Astrocyte (in vitro differentiated cells and primary cell): ENCODE measurements around the gene KCNMA1. TPM values are rescaled to one million over a fixed set of nuclear protein-coding genes. Genes with fewer than 3 reads are reported as not detected.

ENCODE experiments used
- DNase-seq: peaks from one replicate; pipeline ENCODE4 v3.0.0-alpha.2; 2010; ENCODE audit warnings: low read depth
- FAIRE-seq: peaks from 2 replicates; lab custom pipeline; 2011; peaks lifted over from hg19 to GRCh38; lab: Jason Lieb, UNC
- H2AFZ ChIP-seq: 2 replicates; pipeline ENCODE4 v1.6.0; 2012; ENCODE audit warnings: low read depth, low read length, inconsistent platforms
- H3K27ac ChIP-seq: 2 replicates; pipeline ENCODE4 v1.5.1; 2011; ENCODE audit warnings: low read depth, low read length, inconsistent platforms
- H3K27me3 ChIP-seq: 2 replicates; pipeline ENCODE4 v1.6.0; 2011; ENCODE audit warnings: low read length, inconsistent platforms; ENCODE audit not compliant: insufficient read depth
- H3K36me3 ChIP-seq: 2 replicates; pipeline ENCODE4 v1.5.1; 2011; ENCODE audit warnings: low read length, inconsistent platforms; ENCODE audit not compliant: insufficient read depth
- H3K4me1 ChIP-seq: 2 replicates; pipeline ENCODE4 v1.5.1; 2011; ENCODE audit warnings: low read length, inconsistent platforms; ENCODE audit not compliant: insufficient read depth
- H3K4me2 ChIP-seq: 2 replicates; pipeline ENCODE4 v1.6.0; 2012; ENCODE audit warnings: low read length, inconsistent platforms
- H3K4me3 ChIP-seq: 2 replicates; pipeline ENCODE4 v1.5.1; 2011; ENCODE audit warnings: low read depth, mild to moderate bottlenecking, low read length, inconsistent platforms; ENCODE audit not compliant: insufficient read depth
- H3K79me2 ChIP-seq: 2 replicates; pipeline ENCODE4 v1.6.0; 2012; ENCODE audit warnings: mild to moderate bottlenecking, low read length, inconsistent platforms; ENCODE audit not compliant: insufficient read depth
- H3K9ac ChIP-seq: 2 replicates; pipeline ENCODE4 v1.6.0; 2012; ENCODE audit warnings: mild to moderate bottlenecking, low read length, inconsistent platforms
- H3K9me3 ChIP-seq: 2 replicates; pipeline ENCODE4 v1.5.1; 2012; ENCODE audit warnings: low read depth, mild to moderate bottlenecking, low read length, inconsistent platforms; ENCODE audit not compliant: insufficient read depth
- H4K20me1 ChIP-seq: 2 replicates; pipeline ENCODE4 v1.6.0; 2012; ENCODE audit warnings: low read length, inconsistent platforms; ENCODE audit not compliant: insufficient read depth
- H3K27ac Mint-ChIP-seq: one replicate; pipeline ENCODE4 v1.8.0; 2021; ENCODE audit warnings: mild to moderate bottlenecking, mixed read lengths; ENCODE audit not compliant: unreplicated experiment
- H3K27me3 Mint-ChIP-seq: one replicate; pipeline ENCODE4 v1.8.0; 2021; ENCODE audit warnings: low read depth, mixed read lengths; ENCODE audit not compliant: unreplicated experiment
- H3K36me3 Mint-ChIP-seq: one replicate; pipeline ENCODE4 v1.8.0; 2021; ENCODE audit warnings: low read depth, mixed read lengths; ENCODE audit not compliant: unreplicated experiment
- H3K4me1 Mint-ChIP-seq: one replicate; pipeline ENCODE4 v1.8.0; 2021; ENCODE audit warnings: low read depth, mixed read lengths; ENCODE audit not compliant: unreplicated experiment
- H3K4me3 Mint-ChIP-seq: one replicate; pipeline ENCODE4 v1.8.0; 2021; ENCODE audit warnings: mild to moderate bottlenecking, moderate library complexity, mixed read lengths; ENCODE audit not compliant: unreplicated experiment
- H3K9me3 Mint-ChIP-seq: one replicate; pipeline ENCODE4 v1.8.0; 2021; ENCODE audit warnings: mild to moderate bottlenecking, mixed read lengths; ENCODE audit not compliant: unreplicated experiment
- EZH2 ChIP-seq: IDR thresholded peaks from 2 replicates; pipeline ENCODE4 v1.6.1; 2012; ENCODE audit warnings: mild to moderate bottlenecking, low read length, inconsistent platforms; ENCODE audit not compliant: insufficient read depth
- total RNA-seq: library from RNA; stranded (reverse); gene quantifications from 2 replicates; pipeline ENCODE4 v1.2.1, GENCODE V29; 2021
- TF ChIP-seq, protein P1 (sequence below): IDR thresholded peaks from 2 replicates; pipeline ENCODE4 v1.5.1; 2011; ENCODE audit warnings: low read depth, mild to moderate bottlenecking, inconsistent platforms, low read length, moderate library complexity; ENCODE audit not compliant: insufficient read depth

KCNMA1 gene
- total RNA-seq, 1 donor from 2014 or later: 45.8 TPM

GRCh38 chr10:77501846-77502261, 135.8 kb downstream of the KCNMA1 start:
- peaks cover 58% of the 10 kb centered on the region for H3K4me1 Mint-ChIP-seq
- no peak for TF ChIP-seq EZH2
- TF ChIP-seq, protein P1, sequence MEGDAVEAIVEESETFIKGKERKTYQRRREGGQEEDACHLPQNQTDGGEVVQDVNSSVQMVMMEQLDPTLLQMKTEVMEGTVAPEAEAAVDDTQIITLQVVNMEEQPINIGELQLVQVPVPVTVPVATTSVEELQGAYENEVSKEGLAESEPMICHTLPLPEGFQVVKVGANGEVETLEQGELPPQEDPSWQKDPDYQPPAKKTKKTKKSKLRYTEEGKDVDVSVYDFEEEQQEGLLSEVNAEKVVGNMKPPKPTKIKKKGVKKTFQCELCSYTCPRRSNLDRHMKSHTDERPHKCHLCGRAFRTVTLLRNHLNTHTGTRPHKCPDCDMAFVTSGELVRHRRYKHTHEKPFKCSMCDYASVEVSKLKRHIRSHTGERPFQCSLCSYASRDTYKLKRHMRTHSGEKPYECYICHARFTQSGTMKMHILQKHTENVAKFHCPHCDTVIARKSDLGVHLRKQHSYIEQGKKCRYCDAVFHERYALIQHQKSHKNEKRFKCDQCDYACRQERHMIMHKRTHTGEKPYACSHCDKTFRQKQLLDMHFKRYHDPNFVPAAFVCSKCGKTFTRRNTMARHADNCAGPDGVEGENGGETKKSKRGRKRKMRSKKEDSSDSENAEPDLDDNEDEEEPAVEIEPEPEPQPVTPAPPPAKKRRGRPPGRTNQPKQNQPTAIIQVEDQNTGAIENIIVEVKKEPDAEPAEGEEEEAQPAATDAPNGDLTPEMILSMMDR: no peak
- Histone ChIP-seq H3K27me3 (no peaks in the 10 kb centered on the region), H3K36me3 (no peaks in the 10 kb centered on the region), H3K9ac (peak overlapping the region; percentile 60), H3K4me3 (no peak overlapping the region), H4K20me1 (no peaks in the 10 kb centered on the region), H3K79me2 (no peaks in the 10 kb centered on the region), H3K9me3 (no peaks in the 10 kb centered on the region), H3K4me1 (peaks cover 57% of the 10 kb centered on the region), H3K4me2 (peak overlapping the region; percentile 71), H2AFZ (peak overlapping the region; percentile 16), H3K27ac (peak overlapping the region; percentile 75)
- FAIRE-seq (no peak), DNase-seq (peak; percentile 43)
- H3K4me3 Mint-ChIP-seq: peak overlapping the region; percentile 35
- H3K9me3 Mint-ChIP-seq: no peaks in the 10 kb centered on the region
- H3K36me3 Mint-ChIP-seq: no peaks in the 10 kb centered on the region
- peak overlapping the region; percentile 97 for H3K27ac Mint-ChIP-seq
- H3K27me3 Mint-ChIP-seq: no peaks in the 10 kb centered on the region

DNA sequence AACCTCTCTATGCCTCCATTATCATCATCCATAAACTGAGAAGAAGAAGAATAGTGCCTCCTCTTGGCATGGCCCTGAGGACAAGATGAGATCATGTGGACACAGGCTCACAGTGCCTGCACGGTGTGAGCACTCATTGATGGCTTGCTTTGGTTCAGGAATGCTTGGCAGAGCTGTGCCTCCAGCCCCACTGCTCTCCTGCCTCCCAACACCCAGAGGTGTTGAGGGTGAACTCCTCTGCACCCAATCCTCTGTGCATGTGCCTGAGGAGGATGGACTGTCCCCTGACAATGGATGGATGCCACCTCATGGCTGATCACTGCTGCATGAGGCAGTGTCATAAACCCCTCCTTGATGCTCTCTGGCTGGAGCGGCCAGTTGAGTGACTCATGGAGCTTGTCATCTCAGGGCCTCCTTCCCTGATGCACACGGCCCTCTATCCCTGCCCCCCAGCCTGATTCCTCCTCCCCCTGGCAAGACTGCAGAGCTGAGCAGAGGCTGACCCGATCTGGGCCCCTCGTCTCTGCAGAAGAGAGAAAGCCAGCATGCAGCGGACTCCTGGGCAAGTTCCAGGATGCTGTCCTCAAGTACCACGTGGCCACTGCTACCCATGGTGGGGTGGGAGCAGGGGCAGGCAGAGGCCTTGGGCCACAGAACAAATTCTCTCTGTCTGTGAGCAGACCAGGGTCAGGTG, 136.3 kb downstream of the KCNMA1 start:
- H2AFZ ChIP-seq: peak overlapping the region; percentile 16
- H3K4me1 ChIP-seq: peaks cover 55% of the 10 kb centered on the region
- H3K4me3 Mint-ChIP-seq: peak overlapping the region; percentile 35
- peak overlapping the region; percentile 71 for H3K4me2 ChIP-seq
- H3K27ac Mint-ChIP-seq: peak overlapping the region; percentile 97
- H3K9me3 ChIP-seq: no peaks in the 10 kb centered on the region
- H3K9me3 Mint-ChIP-seq: no peaks in the 10 kb centered on the region
- peak overlapping the region; percentile 75 for H3K27ac ChIP-seq
- H4K20me1 ChIP-seq: no peaks in the 10 kb centered on the region
- H3K9ac ChIP-seq: peak overlapping the region; percentile 60
- H3K4me3 ChIP-seq: no peak overlapping the region
- DNase-seq: peak; percentile 85
- no peaks in the 10 kb centered on the region for H3K27me3 Mint-ChIP-seq
- peak; percentile 66 for FAIRE-seq
- H3K36me3 ChIP-seq: no peaks in the 10 kb centered on the region
- peaks cover 56% of the 10 kb centered on the region for H3K4me1 Mint-ChIP-seq
- H3K79me2 ChIP-seq: no peaks in the 10 kb centered on the region
- no peak for TF ChIP-seq EZH2
- TF ChIP-seq, protein P1: no peak
- no peaks in the 10 kb centered on the region for H3K36me3 Mint-ChIP-seq
- H3K27me3 ChIP-seq: no peaks in the 10 kb centered on the region

DNA sequence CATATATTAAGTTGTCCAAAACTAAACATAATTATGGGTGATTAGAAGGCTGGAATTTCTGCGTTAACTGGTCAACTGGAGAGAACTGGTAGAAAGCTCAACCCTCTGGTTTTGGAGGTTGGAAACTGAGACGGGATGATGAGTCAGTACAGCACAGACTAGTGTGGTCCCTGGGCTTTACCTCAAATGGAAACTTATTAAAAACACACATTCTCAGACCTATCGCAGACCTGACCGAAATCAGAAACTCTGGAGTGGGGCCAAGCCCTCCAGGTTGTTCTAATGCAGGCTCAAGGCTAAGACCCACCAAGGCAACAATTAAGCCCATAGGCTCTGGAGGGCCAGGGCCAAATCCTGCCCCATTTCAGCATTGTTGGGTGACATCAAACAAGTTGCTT, 136.9 kb downstream of the KCNMA1 start:
- Histone ChIP-seq H3K9me3 (no peaks in the 10 kb centered on the region), H2AFZ (no peak overlapping the region), H3K79me2 (peaks cover 2% of the 10 kb centered on the region), H4K20me1 (no peaks in the 10 kb centered on the region), H3K27ac (peak overlapping the region; percentile 75), H3K27me3 (no peaks in the 10 kb centered on the region), H3K9ac (peak overlapping the region; percentile 60), H3K4me1 (peaks cover 49% of the 10 kb centered on the region), H3K36me3 (no peaks in the 10 kb centered on the region), H3K4me3 (no peak overlapping the region), H3K4me2 (peak overlapping the region; percentile 71)
- DNase-seq: peak; percentile 83
- no peaks in the 10 kb centered on the region for H3K27me3 Mint-ChIP-seq
- peak overlapping the region; percentile 97 for H3K27ac Mint-ChIP-seq
- peak; percentile 75 for FAIRE-seq
- peaks cover 51% of the 10 kb centered on the region for H3K4me1 Mint-ChIP-seq
- no peak for TF ChIP-seq EZH2
- TF ChIP-seq, protein P1: no peak
- H3K9me3 Mint-ChIP-seq: no peaks in the 10 kb centered on the region
- no peak overlapping the region for H3K4me3 Mint-ChIP-seq
- no peaks in the 10 kb centered on the region for H3K36me3 Mint-ChIP-seq
